IMR-90 (cell line): ENCODE data around the gene NUBP1. TPM values are rescaled to one million over a fixed set of nuclear protein-coding genes. Genes with fewer than 3 reads are reported as not detected.

Source experiments
- ATAC-seq: fragments of 200-7000 bp; cut with Tn5 transposase; 2 replicates; pipeline ENCODE4 v1.9.1; 2020; ENCODE audit warnings: low read depth, mild to moderate bottlenecking, moderate library complexity
- BruUV-seq: library from RNA; stranded (reverse); fragments of 400-500 nt; replicated peaks from 2 replicates; lab custom pipeline; 2021; lab: Mats Ljungman, UMichigan
- CTCF ChIA-PET: fragments of 300-600 bp; formaldehyde crosslinking; extraction: SDS; loops from one replicate; lab custom pipeline; 2021; ENCODE audit warnings: antibody characterized with exemption; lab: Yijun Ruan, JAX
- POLR2A ChIA-PET: fragments of 300-600 bp; sonication (Branson Sonifier 250); formaldehyde crosslinking; loops from one replicate; lab custom pipeline; 2022; ENCODE audit warnings: antibody characterized with exemption; ENCODE audit not compliant: unreplicated experiment; lab: Charles Lee
- DNase-seq: peaks from one replicate; pipeline ENCODE4 v3.0.0; 2013
- H2AFZ ChIP-seq: replicated peaks from 2 replicates; pipeline ENCODE3; 2013; ENCODE audit warnings: low read length, mild to moderate bottlenecking; ENCODE audit not compliant: poor library complexity
- H2AK5ac ChIP-seq: 2 replicates; pipeline ENCODE4 v1.6.1; 2013; ENCODE audit warnings: low read depth, low read length, inconsistent platforms
- H2AK9ac ChIP-seq: replicated peaks from 2 replicates; pipeline ENCODE3; 2013; ENCODE audit warnings: mild to moderate bottlenecking, low read depth, low read length, moderate library complexity; ENCODE audit not compliant: poor library complexity
- H2BK120ac ChIP-seq: 2 replicates; pipeline ENCODE4 v1.6.1; 2013; ENCODE audit warnings: low read depth, low read length, inconsistent platforms
- H2BK15ac ChIP-seq: 3 replicates; pipeline ENCODE4 v1.6.1; 2013; ENCODE audit warnings: low read depth, low read length, inconsistent platforms
- H2BK20ac ChIP-seq: 2 replicates; pipeline ENCODE4 v1.6.1; 2013; ENCODE audit warnings: low read depth, mild to moderate bottlenecking, inconsistent platforms, low read length, moderate library complexity
- H2BK5ac ChIP-seq: 2 replicates; pipeline ENCODE4 v1.6.1; 2013; ENCODE audit warnings: mild to moderate bottlenecking, low read depth, low read length, inconsistent platforms; ENCODE audit not compliant: poor library complexity, severe bottlenecking
- H3K14ac ChIP-seq: replicated peaks from 2 replicates; pipeline ENCODE4 v1.6.1; 2013; ENCODE audit warnings: low read depth, low read length, inconsistent platforms
- H3K18ac ChIP-seq: 2 replicates; pipeline ENCODE4 v1.6.1; 2013; ENCODE audit warnings: low read depth, low read length, control low read depth
- H3K23ac ChIP-seq: 2 replicates; pipeline ENCODE4 v1.6.1; 2013; ENCODE audit warnings: low read depth, low read length, inconsistent platforms
- H3K27ac ChIP-seq: 2 replicates; pipeline ENCODE4 v1.5.1; 2013; ENCODE audit warnings: mild to moderate bottlenecking, control low read depth, low read length; ENCODE audit not compliant: insufficient read depth
- H3K27me3 ChIP-seq: 2 replicates; pipeline ENCODE4 v1.6.1; 2013; ENCODE audit warnings: low read length; ENCODE audit not compliant: control insufficient read depth, insufficient read depth
- H3K36me3 ChIP-seq: 2 replicates; pipeline ENCODE4 v1.6.1; 2013; ENCODE audit warnings: low read length, mixed read lengths; ENCODE audit not compliant: control insufficient read depth, insufficient read depth
- H3K4ac ChIP-seq: 2 replicates; pipeline ENCODE4 v1.6.1; 2013; ENCODE audit warnings: low read depth, low read length, inconsistent platforms
- H3K4me1 ChIP-seq: 2 replicates; pipeline ENCODE4 v1.6.1; 2013; ENCODE audit warnings: low read length, mixed read lengths; ENCODE audit not compliant: control insufficient read depth, insufficient read depth
- H3K4me2 ChIP-seq: 2 replicates; pipeline ENCODE4 v1.6.1; 2013; ENCODE audit warnings: low read depth, mild to moderate bottlenecking, control low read depth, low read length, moderate library complexity
- H3K4me3 ChIP-seq: 2 replicates; pipeline ENCODE4 v1.5.1; 2013; ENCODE audit warnings: low read depth, mild to moderate bottlenecking, control low read depth, low read length, moderate library complexity; ENCODE audit not compliant: insufficient read depth
- H3K56ac ChIP-seq: 2 replicates; pipeline ENCODE4 v1.6.1; 2013; ENCODE audit warnings: low read length, inconsistent platforms; ENCODE audit not compliant: insufficient read depth; ENCODE audit errors: extremely low read depth
- H3K79me1 ChIP-seq, 2 experiments: 2 replicates each; pipeline ENCODE4 v1.6.1; 2013; ENCODE audit warnings: low read length in 2 of 2, inconsistent platforms in 1 of 2, low read depth in 1 of 2
- H3K9ac ChIP-seq: 2 replicates; pipeline ENCODE4 v1.6.1; 2013; ENCODE audit warnings: low read depth, low read length, control low read depth
- H3K9me1 ChIP-seq: 2 replicates; pipeline ENCODE4 v1.6.1; 2013; ENCODE audit warnings: low read length, inconsistent platforms; ENCODE audit not compliant: insufficient read depth
- H3K9me3 ChIP-seq: 2 replicates; pipeline ENCODE4 v1.6.1; 2013; ENCODE audit warnings: low read length; ENCODE audit not compliant: control insufficient read depth, insufficient read depth
- H4K20me1 ChIP-seq: 2 replicates; pipeline ENCODE4 v1.6.1; 2013; ENCODE audit warnings: low read length, inconsistent platforms; ENCODE audit not compliant: insufficient read depth
- H4K5ac ChIP-seq: 2 replicates; pipeline ENCODE4 v1.6.1; 2013; ENCODE audit warnings: mild to moderate bottlenecking, low read depth, low read length, control low read depth
- H4K8ac ChIP-seq, 2 experiments: 2 replicates each; pipeline ENCODE4 v1.6.1; 2013; ENCODE audit warnings: low read depth in 2 of 2, low read length in 2 of 2, control low read depth in 1 of 2, inconsistent platforms in 1 of 2
- H4K91ac ChIP-seq: 2 replicates; pipeline ENCODE4 v1.6.1; 2013; ENCODE audit warnings: low read depth, low read length, inconsistent platforms; ENCODE audit not compliant: insufficient read depth
- BHLHE40 ChIP-seq: fragments of 150-350 bp; IDR thresholded peaks from 2 replicates; pipeline ENCODE4 v1.6.1; 2016; ENCODE audit warnings: mild to moderate bottlenecking, low read depth, low read length
- CEBPB ChIP-seq: IDR thresholded peaks from 2 replicates; pipeline ENCODE4 v1.6.1; 2012; ENCODE audit warnings: low read depth, low read length, improper control_type of control experiment
- CHD1 ChIP-seq: IDR thresholded peaks from 2 replicates; pipeline ENCODE4 v1.6.1; 2012; ENCODE audit warnings: low read depth, low read length, improper control_type of control experiment
- CTCF ChIP-seq: conservative IDR thresholded peaks from 2 replicates; pipeline ENCODE4 v1.5.1; 2012; ENCODE audit warnings: mild to moderate bottlenecking, low read depth, low read length, improper control_type of control experiment
- ELK1 ChIP-seq: fragments of 150-350 bp; IDR thresholded peaks from 2 replicates; pipeline ENCODE4 v1.6.1; 2016; ENCODE audit warnings: low read depth, mild to moderate bottlenecking, low read length, moderate library complexity, borderline replicate concordance
- FOS ChIP-seq: fragments of 150-350 bp; IDR thresholded peaks from 2 replicates; pipeline ENCODE4 v1.6.1; 2016; ENCODE audit warnings: low read depth, low read length
- MAFK ChIP-seq: IDR thresholded peaks from 2 replicates; pipeline ENCODE4 v1.6.1; 2012; ENCODE audit warnings: low read depth, low read length, improper control_type of control experiment
- MAZ ChIP-seq: IDR thresholded peaks from 2 replicates; pipeline ENCODE4 v1.6.1; 2012; ENCODE audit warnings: low read depth, mild to moderate bottlenecking, low read length, improper control_type of control experiment, moderate library complexity, borderline replicate concordance
- MXI1 ChIP-seq: IDR thresholded peaks from 2 replicates; pipeline ENCODE4 v1.6.1; 2012; ENCODE audit warnings: low read depth, mild to moderate bottlenecking, low read length, moderate library complexity, borderline replicate concordance
- NFE2L2 ChIP-seq: fragments of 150-350 bp; IDR thresholded peaks from 2 replicates; pipeline ENCODE4 v1.6.1; 2016; ENCODE audit warnings: low read depth, mild to moderate bottlenecking, low read length
- POLR2A ChIP-seq: IDR thresholded peaks from 2 replicates; pipeline ENCODE4 v1.6.1; 2012; ENCODE audit warnings: mild to moderate bottlenecking, low read depth, low read length
- RAD21 ChIP-seq: IDR thresholded peaks from 2 replicates; pipeline ENCODE4 v1.6.1; 2012; ENCODE audit warnings: low read length, improper control_type of control experiment
- RCOR1 ChIP-seq: IDR thresholded peaks from 2 replicates; pipeline ENCODE4 v1.6.1; 2012; ENCODE audit warnings: mild to moderate bottlenecking, low read length, improper control_type of control experiment; ENCODE audit not compliant: insufficient replicate concordance
- RFX5 ChIP-seq: IDR thresholded peaks from 2 replicates; pipeline ENCODE4 v1.8.0; 2012; ENCODE audit warnings: low read depth, mild to moderate bottlenecking, low read length, moderate library complexity
- SMC3 ChIP-seq: fragments of 150-350 bp; IDR thresholded peaks from 2 replicates; pipeline ENCODE4 v1.6.1; 2016; ENCODE audit warnings: low read depth, mild to moderate bottlenecking, antibody characterized with exemption, low read length, moderate library complexity
- USF2 ChIP-seq: fragments of 150-350 bp; IDR thresholded peaks from 2 replicates; pipeline ENCODE4 v1.6.1; 2017; ENCODE audit warnings: mild to moderate bottlenecking, antibody characterized with exemption, low read length, low read depth
- WGBS, 2 experiments: methylation state at CpG; one replicate each; pipeline versions ENCODE4 v1.1.5 to v1.1.7; 2013; ENCODE audit warnings: missing lambda C conversion rate in 2 of 2; ENCODE audit not compliant: insufficient read length in 1 of 2; ENCODE audit errors: extremely low coverage in 2 of 2; 5-methylcytosine and 5-hydroxymethylcytosine counted together
- dilution Hi-C: fragments of 300-500 bp; cut with HindIII; formaldehyde crosslinking; loops from one replicate; pipeline ENCODE4 v1.14.3; 2018; ENCODE audit warnings: low sequenced_read_pairs; ENCODE audit not compliant: unreplicated experiment
- in situ Hi-C: fragments of 300-500 bp; cut with MboI; formaldehyde crosslinking; loops from 3 replicates; pipeline ENCODE4 v1.14.3; 2019; ENCODE audit warnings: low sequenced_read_pairs, inconsistent platforms, mixed read lengths
- intact Hi-C: fragments of 100-400 bp; cut with micrococcal nuclease; formaldehyde crosslinking; loops from 2 replicates; pipeline ENCODE4 v1.10.0; 2022
- polyA plus RNA-seq, 3 experiments: library from polyadenylated mRNA; depleted of rRNA; stranded (reverse); fragments of >200 nt; gene quantifications; 2 replicates each; pipeline ENCODE4 v1.2.3, GENCODE V29; 2012; ENCODE audit warnings: low replicate concordance in 1 of 3
- total RNA-seq: library from RNA; depleted of rRNA; stranded (reverse); fragments of >200 nt; gene quantifications from 2 replicates; pipeline ENCODE4 v1.2.3, GENCODE V29; 2012

Gene NUBP1
- total and polyA plus RNA-seq, 2 of the 4 experiments (the other 2 are of a cell fraction): 28.0 to 31.5 TPM

- TF ChIP-seq RCOR1: no peak
Observed at GRCh38 chr16:10694306-10694705, 49.3 kb upstream of the NUBP1 start (continued).

- no peaks in the 10 kb centered on the region for H3K27me3 ChIP-seq
- H3K9me1 ChIP-seq: no peaks in the 10 kb centered on the region
- no peaks in the 10 kb centered on the region for H3K4me1 ChIP-seq
- H2AK9ac ChIP-seq: no peak within 1 kb of the TSS
- no peak within 1 kb of the TSS for H2AK5ac ChIP-seq
- ChIA-PET CTCF (no interaction called here), POLR2A (no interaction called here)
- no peak within 1 kb of the TSS for H2BK20ac ChIP-seq
- dilution Hi-C loops: no loop called here
- H3K36me3 ChIP-seq: no peaks in the 10 kb centered on the region
- no peaks in the 10 kb centered on the region for H3K79me1 ChIP-seq
- no TSS peak for BruUV-seq
- H3K23ac ChIP-seq: no peak within 1 kb of the TSS
- no peak within 1 kb of the TSS for H3K4ac ChIP-seq
- in situ Hi-C loops: no loop called here
- H4K8ac ChIP-seq: no peak within 1 kb of the TSS
- H3K9me3 ChIP-seq: no peaks in the 10 kb centered on the region
- H4K5ac ChIP-seq: no peak within 1 kb of the TSS
- H2AFZ ChIP-seq: no peak within 1 kb of the TSS
- ATAC-seq (no peak), DNase-seq (no peak)
- no peak within 1 kb of the TSS for H3K56ac ChIP-seq
- no peak within 1 kb of the TSS for H3K18ac ChIP-seq
- no peak within 1 kb of the TSS for H2BK120ac ChIP-seq
- H3K27ac ChIP-seq: no peak within 1 kb of the TSS
- TF ChIP-seq POLR2A (no peak), CEBPB (no peak), USF2 (no peak), BHLHE40 (no peak), MXI1 (no peak), SMC3 (no peak), RCOR1 (no peak), ELK1 (no peak), FOS (no peak), MAZ (no peak), NFE2L2 (no peak), CHD1 (no peak), CTCF (no peak), RFX5 (no peak), MAFK (no peak), RAD21 (no peak)
- H4K20me1 ChIP-seq: no peaks in the 10 kb centered on the region
- no peak within 1 kb of the TSS for H2BK5ac ChIP-seq
- H3K9ac ChIP-seq: no peak within 1 kb of the TSS
- no peak within 1 kb of the TSS for H3K4me3 ChIP-seq
- intact Hi-C loops: no loop called here
- no peak within 1 kb of the TSS for H2BK15ac ChIP-seq
- H3K4me2 ChIP-seq: no peak within 1 kb of the TSS
- no peak within 1 kb of the TSS for H4K91ac ChIP-seq
- no CpG with 5 or more reads among the region's 5 CpGs for WGBS, 2 experiments
- H3K14ac ChIP-seq: no peak within 1 kb of the TSS
Observed at GRCh38 chr16:10694830-10695229, 48.8 kb upstream of the NUBP1 start, which contains the start of gene TEKT5. TSS of gene TEKT5 (minus strand) at chr16:10694930. CDS start at chr16:10694873, 57 bp downstream.
